H1 (cell line): Measurements from ENCODE around the gene CMTM2. TPM values are rescaled to one million over a fixed set of nuclear protein-coding genes. Genes with fewer than 3 reads are reported as not detected.

Experiments used
- CTCF ChIA-PET: fragments of 300-600 bp; sonication (Branson Sonifier 250); formaldehyde crosslinking; loops from one replicate; lab custom pipeline; 2021; ENCODE audit not compliant: partially characterized antibody; lab: Charles Lee
- POLR2A ChIA-PET: fragments of 300-600 bp; sonication (Branson Sonifier 250); formaldehyde crosslinking; loops from one replicate; lab custom pipeline; 2021; ENCODE audit warnings: inconsistent platforms; ENCODE audit not compliant: partially characterized antibody; lab: Charles Lee
- DNase-seq, 2 experiments: peaks; one replicate each; pipeline versions ENCODE4 v3.0.0 to v3.0.0-alpha.2; 2010 to 2022; ENCODE audit warnings: low spot score in 2 of 2, low read depth in 1 of 2, mixed read lengths in 1 of 2
- FAIRE-seq: peaks from 2 replicates; lab custom pipeline; 2011; peaks lifted over from hg19 to GRCh38; lab: Jason Lieb, UNC
- H2AFZ ChIP-seq: 2 replicates; pipeline ENCODE4 v1.8.1; 2012; ENCODE audit warnings: low read length, inconsistent platforms
- H2AK5ac ChIP-seq: 2 replicates; pipeline ENCODE4 v1.6.1; 2013; ENCODE audit warnings: low read depth, low read length
- H2BK120ac ChIP-seq: replicated peaks from 2 replicates; pipeline ENCODE3; 2013; ENCODE audit warnings: low read depth, low read length, inconsistent platforms
- H2BK12ac ChIP-seq: 2 replicates; pipeline ENCODE4 v1.6.1; 2013; ENCODE audit warnings: low read depth, low read length
- H2BK15ac ChIP-seq: 2 replicates; pipeline ENCODE4 v1.6.1; 2013; ENCODE audit warnings: low read length
- H2BK20ac ChIP-seq: 2 replicates; pipeline ENCODE4 v1.6.1; 2013; ENCODE audit warnings: low read length
- H2BK5ac ChIP-seq: 2 replicates; pipeline ENCODE4 v1.6.1; 2013; ENCODE audit warnings: low read depth, low read length
- H3K14ac ChIP-seq: 2 replicates; pipeline ENCODE4 v1.6.1; 2013; ENCODE audit warnings: inconsistent platforms; ENCODE audit not compliant: insufficient read length
- H3K18ac ChIP-seq: 2 replicates; pipeline ENCODE4 v1.6.1; 2013; ENCODE audit warnings: low read length; ENCODE audit errors: extremely low read depth
- H3K23ac ChIP-seq: 2 replicates; pipeline ENCODE4 v1.6.1; 2013; ENCODE audit warnings: inconsistent platforms; ENCODE audit not compliant: insufficient read length
- H3K23me2 ChIP-seq: 2 replicates; pipeline ENCODE4 v1.6.1; 2013; ENCODE audit warnings: low read depth, low read length
- H3K27ac ChIP-seq: 2 replicates; pipeline ENCODE4 v1.6.1; 2011; ENCODE audit warnings: low read depth, low read length, inconsistent platforms
- H3K27me3 ChIP-seq, 4 experiments: replicated peaks in 1 of 4; 1 replicate in 1 of 4; 2 replicates in 3 of 4; pipeline versions ENCODE4 v1.6.1 to v1.8.1; 2011 to 2013; ENCODE audit warnings: low read length in 3 of 4, mild to moderate bottlenecking in 3 of 4, inconsistent platforms in 2 of 4, mixed read lengths in 2 of 4, moderate library complexity in 1 of 4; ENCODE audit not compliant: control insufficient read depth in 3 of 4, insufficient read depth in 3 of 4; ENCODE audit errors: extremely low read depth in 1 of 4
- H3K36me3 ChIP-seq, 4 experiments: 2 replicates each; pipeline versions ENCODE4 v1.6.1 to v1.8.1; 2011 to 2013; ENCODE audit warnings: mild to moderate bottlenecking in 4 of 4, low read length in 3 of 4, moderate library complexity in 2 of 4, control low read depth in 1 of 4, inconsistent platforms in 1 of 4; ENCODE audit not compliant: insufficient read depth in 4 of 4, control insufficient read depth in 2 of 4
- H3K4ac ChIP-seq: replicated peaks from 2 replicates; pipeline ENCODE3; 2013; ENCODE audit warnings: low read length, low read depth, mixed read lengths, inconsistent platforms; ENCODE audit not compliant: insufficient read length
- H3K4me1 ChIP-seq, 4 experiments: replicated peaks in 1 of 4; 1 replicate in 1 of 4; 2 replicates in 3 of 4; pipeline versions ENCODE4 v1.6.1 to v1.8.1; 2011 to 2013; ENCODE audit warnings: low read length in 3 of 4, inconsistent platforms in 2 of 4, mixed read lengths in 1 of 4; ENCODE audit not compliant: insufficient read depth in 4 of 4, control insufficient read depth in 3 of 4
- H3K4me2 ChIP-seq, 2 experiments: 2 replicates each; pipeline versions ENCODE4 v1.6.1 to v1.8.1; 2011 to 2013; ENCODE audit warnings: low read depth in 2 of 2, low read length in 2 of 2, control low read depth in 1 of 2, inconsistent platforms in 1 of 2, mild to moderate bottlenecking in 1 of 2; ENCODE audit not compliant: insufficient read depth in 1 of 2
- H3K4me3 ChIP-seq, 4 experiments: fragments of 200-600, 300-600 bp in 1 of 4; sonication (generic), shearing (Covaris generic), sonication (Bioruptor Twin) in 1 of 4; 2 replicates each; pipeline versions ENCODE4 v1.5.1 to v1.8.1; 2011 to 2016; ENCODE audit warnings: low read length in 4 of 4, low read depth in 3 of 4, control low read depth in 2 of 4, inconsistent platforms in 2 of 4, mild to moderate bottlenecking in 2 of 4, mixed read lengths in 1 of 4, moderate library complexity in 1 of 4; ENCODE audit not compliant: insufficient read depth in 2 of 4; ENCODE audit errors: extremely low read depth in 1 of 4
- H3K56ac ChIP-seq: replicated peaks from 2 replicates; pipeline ENCODE3; 2013; ENCODE audit warnings: low read depth, mild to moderate bottlenecking, mixed read lengths, low read length, inconsistent platforms; ENCODE audit not compliant: insufficient read length
- H3K79me1 ChIP-seq: 2 replicates; pipeline ENCODE4 v1.6.1; 2013; ENCODE audit warnings: low read depth, low read length, control low read depth
- H3K79me2 ChIP-seq, 2 experiments: 2 replicates each; pipeline versions ENCODE4 v1.6.1 to v1.8.1; 2012 to 2013; ENCODE audit warnings: low read length in 2 of 2, mild to moderate bottlenecking in 2 of 2, inconsistent platforms in 1 of 2; ENCODE audit not compliant: insufficient read depth in 2 of 2, control insufficient read depth in 1 of 2
- H3K9ac ChIP-seq, 4 experiments: replicated peaks in 1 of 4; 1 replicate in 1 of 4; 2 replicates in 3 of 4; pipeline versions ENCODE4 v1.6.1 to v1.8.1; 2011 to 2013; ENCODE audit warnings: low read depth in 3 of 4, low read length in 3 of 4, control low read depth in 2 of 4, mild to moderate bottlenecking in 2 of 4, moderate library complexity in 2 of 4, inconsistent platforms in 1 of 4; ENCODE audit errors: extremely low read depth in 1 of 4
- H3K9me3 ChIP-seq, 2 experiments: 2 replicates each; pipeline versions ENCODE4 v1.6.1 to v1.8.1; 2012 to 2013; ENCODE audit warnings: mild to moderate bottlenecking in 2 of 2, moderate library complexity in 2 of 2, control low read depth in 1 of 2, inconsistent platforms in 1 of 2, low read depth in 1 of 2, low read length in 1 of 2, mixed read lengths in 1 of 2; ENCODE audit not compliant: insufficient read depth in 2 of 2
- H4K20me1 ChIP-seq, 2 experiments: replicated peaks in 1 of 2; 2 replicates each; pipeline versions ENCODE3 to v1.8.1; 2011 to 2013; ENCODE audit warnings: inconsistent platforms in 2 of 2, low read length in 2 of 2, mild to moderate bottlenecking in 1 of 2; ENCODE audit not compliant: insufficient read depth in 2 of 2, control insufficient read depth in 1 of 2
- H4K5ac ChIP-seq: 2 replicates; pipeline ENCODE4 v1.6.1; 2013; ENCODE audit warnings: low read length, low read depth, mixed read lengths, inconsistent platforms; ENCODE audit not compliant: insufficient read length
- H4K8ac ChIP-seq: 2 replicates; pipeline ENCODE4 v1.8.0; 2013; ENCODE audit warnings: mild to moderate bottlenecking, moderate library complexity, low read length, inconsistent platforms; ENCODE audit not compliant: insufficient read depth; ENCODE audit errors: extremely low read depth
- H4K91ac ChIP-seq: replicated peaks from 2 replicates; pipeline ENCODE3; 2013; ENCODE audit warnings: low read length, mixed read lengths, inconsistent platforms; ENCODE audit not compliant: insufficient read length
- CTBP2 ChIP-seq: IDR thresholded peaks from 2 replicates; pipeline ENCODE4 v1.7.0; 2011; ENCODE audit warnings: borderline replicate concordance, mild to moderate bottlenecking, moderate library complexity, mixed read lengths, low read length; ENCODE audit not compliant: insufficient read depth, insufficient read length
- FOSL1 ChIP-seq: IDR thresholded peaks from 2 replicates; pipeline ENCODE4 v1.6.1; 2011; ENCODE audit warnings: mild to moderate bottlenecking, low read depth, low read length, moderate library complexity; ENCODE audit not compliant: insufficient read depth
- GABPA ChIP-seq: IDR thresholded peaks from 2 replicates; pipeline ENCODE4 v1.6.1; 2011; ENCODE audit warnings: mild to moderate bottlenecking, low read length, moderate library complexity, borderline replicate concordance; ENCODE audit not compliant: insufficient read depth
- GTF2F1 ChIP-seq: IDR thresholded peaks from 2 replicates; pipeline ENCODE4 v1.6.1; 2012; ENCODE audit warnings: low read depth, low read length, improper control_type of control experiment, borderline replicate concordance
- KDM1A ChIP-seq: fragments of 200-600, 300-600 bp; sonication (generic); IDR thresholded peaks from 2 replicates; pipeline ENCODE4 v1.7.1; 2016; ENCODE audit warnings: mild to moderate bottlenecking, low read length, borderline replicate concordance
- KDM4A ChIP-seq: IDR thresholded peaks from one replicate; pipeline ENCODE4 v1.7.1; 2012; ENCODE audit warnings: low read depth, mild to moderate bottlenecking, moderate library complexity, low read length, inconsistent platforms; ENCODE audit not compliant: severe bottlenecking
- POLR2A ChIP-seq, 2 experiments: IDR thresholded peaks; 1 replicate in 1 of 2; 2 replicates in 1 of 2; pipeline ENCODE4 v1.6.1; 2011; ENCODE audit warnings: low read depth in 2 of 2, low read length in 2 of 2, mild to moderate bottlenecking in 2 of 2; ENCODE audit errors: control extremely low read depth in 1 of 2
- SP1 ChIP-seq: IDR thresholded peaks from 2 replicates; pipeline ENCODE4 v1.6.1; 2011; ENCODE audit warnings: low read depth, low read length
- WGBS, 2 experiments: shearing (Covaris generic) in 1 of 2; methylation state at CpG; one replicate each; pipeline versions ENCODE4 v1.1.6 to v1.1.7; 2013 to 2015; ENCODE audit warnings: low lambda C conversion rate in 2 of 2, mixed read lengths in 2 of 2, inconsistent platforms in 1 of 2, low coverage in 1 of 2, missing lambda C conversion rate in 1 of 2; ENCODE audit not compliant: insufficient replicate concordance in 2 of 2, insufficient coverage in 1 of 2, insufficient read length in 1 of 2; ENCODE audit errors: extremely low coverage in 1 of 2, missing lambda C conversion rate in 1 of 2; 5-methylcytosine and 5-hydroxymethylcytosine counted together
- polyA plus RNA-seq, 7 experiments: library from polyadenylated mRNA; depleted of rRNA in 3 of 7; stranded (reverse) in 5 of 7; unstranded in 2 of 7; fragments of >200 nt in 5 of 7; fragments of 200-250 nt in 2 of 7; gene quantifications; 1 replicate in 5 of 7; 2 replicates in 1 of 7; 4 replicates in 1 of 7; pipeline versions ENCODE4 v1.2.1 to v1.2.3, GENCODE V29; 2011 to 2013; ENCODE audit warnings: missing spikeins in 2 of 7, mixed read lengths in 2 of 7
- total RNA-seq: library from RNA; stranded (reverse); fragmentation: NEBNext Ultra II Directional; extraction: Animal tissue kit (Norgen Biotek cat#: 25700); gene quantifications from 2 replicates; pipeline ENCODE4 v1.2.1, GENCODE V29; 2021
- TF ChIP-seq, protein P1 (sequence below): IDR thresholded peaks from 2 replicates; pipeline ENCODE4 v1.6.1; 2011; ENCODE audit warnings: low read depth, mild to moderate bottlenecking, low read length; ENCODE audit not compliant: insufficient read depth

Gene CMTM2
- total and polyA plus RNA-seq, 2 of the 8 experiments (the other 6 are each of a cell fraction or from before 2014, with no cell fraction given): not detected

DNA sequence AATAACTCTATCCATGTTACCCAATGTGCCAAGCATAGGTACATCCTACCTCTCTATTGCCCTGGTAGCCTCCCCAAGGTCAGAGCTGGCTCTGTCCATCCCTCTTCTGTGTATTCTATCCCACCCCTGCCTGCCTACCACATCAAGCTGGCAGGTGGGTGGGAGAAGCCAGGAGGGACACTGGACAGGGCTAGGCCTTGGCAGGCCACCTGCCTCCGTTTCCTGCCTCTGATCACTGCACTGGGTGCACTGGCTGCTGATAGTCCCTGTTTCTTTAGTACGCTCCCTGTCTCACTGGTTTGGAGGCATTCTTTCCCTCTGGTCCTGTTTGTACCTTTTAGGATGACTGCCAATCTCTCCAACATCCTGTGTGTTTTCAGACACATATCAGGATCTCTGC lies 42.0 kb upstream of the CMTM2 start:
- Histone ChIP-seq H3K4me2 (no peak overlapping the region), H4K5ac (no peak overlapping the region), H3K18ac (no peak overlapping the region), H4K20me1 (no peaks in the 10 kb centered on the region), H3K27ac (no peak overlapping the region), H3K4me1 (peaks cover 0 to 7% (median 3%) of the 10 kb centered on the region in 4 experiments; a peak in 4 of 7 replicates), H3K23ac (no peak overlapping the region), H3K36me3 (no peaks in the 10 kb centered on the region), H3K79me1 (no peaks in the 10 kb centered on the region), H3K14ac (no peak overlapping the region), H2BK5ac (no peak overlapping the region), H3K9me3 (no peaks in the 10 kb centered on the region), H3K79me2 (no peaks in the 10 kb centered on the region), H2BK12ac (no peak overlapping the region), H4K8ac (no peak overlapping the region), H3K4ac (no peak overlapping the region), H2BK120ac (no peak overlapping the region), H2AFZ (no peak overlapping the region), H3K9ac (no peak overlapping the region), H3K56ac (no peak overlapping the region), H3K23me2 (no peaks in the 10 kb centered on the region), H3K4me3 (no peak overlapping the region), H3K27me3 (no peaks in the 10 kb centered on the region), H4K91ac (no peak overlapping the region), H2BK15ac (no peak overlapping the region), H2BK20ac (no peak overlapping the region), H2AK5ac (no peak overlapping the region)
- WGBS, 2 experiments: 89% methylated on average over 2 of the region's 2 CpGs; no CpG with 5 or more reads in 1 of the 2 experiments
- ChIA-PET POLR2A (interaction anchor here (0.7 to 1.4 kb wide), 2 partner anchors 10 to 33 kb away, joined by 3 to 4 read pairs; no protein-coding TSS in a partner anchor), CTCF (interaction anchor here (0.6 to 2.2 kb wide), 8 partner anchors 10 to 42 kb away, joined by 3 to 8 read pairs (median 3); partner anchors contain the start of gene CMTM2)
- FAIRE-seq: no peak
- DNase-seq: no peak
- TF ChIP-seq, protein P1, sequence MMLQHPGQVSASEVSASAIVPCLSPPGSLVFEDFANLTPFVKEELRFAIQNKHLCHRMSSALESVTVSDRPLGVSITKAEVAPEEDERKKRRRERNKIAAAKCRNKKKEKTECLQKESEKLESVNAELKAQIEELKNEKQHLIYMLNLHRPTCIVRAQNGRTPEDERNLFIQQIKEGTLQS: no peak
- TF ChIP-seq SP1: no peak
- TF ChIP-seq GABPA: no peak
- no peak for TF ChIP-seq CTBP2
- TF ChIP-seq FOSL1: no peak
- TF ChIP-seq KDM1A: no peak
- no peak for TF ChIP-seq GTF2F1
- TF ChIP-seq POLR2A (IDR thresholded peaks at IDR 0.05; ENCODE audit: control extremely low read depth in 1 of 2, low read depth in 2 of 2, low read length in 2 of 2): no peak
- TF ChIP-seq KDM4A: no peak
